Muscle layer of duodenum (tissue), 2 donors: ENCODE results near the gene CHKB.

Experiments used
- H3K27ac ChIP-seq: one replicate; pipeline ENCODE4 v1.7.0; 2013; ENCODE audit warnings: mild to moderate bottlenecking, low read length
- H3K27me3 ChIP-seq: one replicate; pipeline ENCODE4 v1.7.0; 2013; ENCODE audit warnings: low read depth, mild to moderate bottlenecking, control low read depth, low read length
- H3K36me3 ChIP-seq, 2 donors: one replicate each; pipeline ENCODE4 v1.7.0; 2013; ENCODE audit warnings: low read length in 2 of 2, control low read depth in 1 of 2, mild to moderate bottlenecking in 1 of 2; ENCODE audit not compliant: insufficient read depth in 2 of 2, control insufficient read depth in 1 of 2
- H3K4me1 ChIP-seq, 2 donors: one replicate each; pipeline ENCODE4 v1.7.0; 2013; ENCODE audit warnings: low read length in 2 of 2, mild to moderate bottlenecking in 2 of 2, control low read depth in 1 of 2, moderate library complexity in 1 of 2; ENCODE audit not compliant: insufficient read depth in 2 of 2, control insufficient read depth in 1 of 2
- H3K4me3 ChIP-seq, 2 donors: one replicate each; pipeline ENCODE4 v1.7.0; 2013; ENCODE audit warnings: low read length in 2 of 2, low read depth in 1 of 2, mild to moderate bottlenecking in 1 of 2
- H3K9me3 ChIP-seq, 2 donors: one replicate each; pipeline ENCODE4 v1.7.0; 2013; ENCODE audit warnings: low read length in 2 of 2, control low read depth in 1 of 2, mild to moderate bottlenecking in 1 of 2; ENCODE audit not compliant: control insufficient read depth in 1 of 2
- donor health status: healthy.

The CHKB gene

GRCh38 chr22:50603511-50604255, 21.0 kb upstream of the CHKB start:
- Histone ChIP-seq H3K27me3 (peaks cover 23% of the 10 kb centered on the region), H3K4me1 (peaks cover 0 to 4% of the 10 kb centered on the region in 2 donors), H3K27ac (no peak overlapping the region), H3K9me3 (no peaks in the 10 kb centered on the region), H3K4me3 (no peak overlapping the region), H3K36me3 (no peaks in the 10 kb centered on the region)

DNA sequence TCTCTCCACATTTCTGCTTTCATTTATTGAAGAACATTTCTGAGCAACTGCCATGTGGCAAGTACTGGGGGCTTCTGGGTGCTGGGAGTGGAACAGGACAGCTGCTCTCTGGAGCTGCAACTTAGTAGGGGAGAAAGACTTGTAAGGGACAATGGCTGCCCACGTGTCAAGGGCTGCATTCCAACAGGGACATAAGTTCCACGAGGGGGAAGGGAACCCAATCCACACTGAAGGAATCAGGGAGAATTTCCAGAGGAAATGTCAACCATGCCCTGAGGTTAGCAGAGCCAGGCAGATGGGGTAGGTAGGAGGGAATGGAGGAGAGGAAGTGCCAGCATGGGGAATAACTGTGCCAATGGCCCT, 19.7 kb upstream of the CHKB start:
- H3K36me3 ChIP-seq, result peaks cover 0 to 1% of the 10 kb centered on the region in 2 donors
- H3K4me1 ChIP-seq, result peaks cover 0 to 4% of the 10 kb centered on the region in 2 donors
- H3K4me3 ChIP-seq, result no peak overlapping the region
- peaks cover 28% of the 10 kb centered on the region for H3K27me3 ChIP-seq
- no peak overlapping the region for H3K27ac ChIP-seq
- H3K9me3 ChIP-seq, result no peaks in the 10 kb centered on the region

GRCh38 chr22:50601669-50602337, 19.2 kb upstream of the CHKB start:
- peaks cover 0 to 6% of the 10 kb centered on the region in 2 donors for H3K36me3 ChIP-seq
- H3K9me3 ChIP-seq, result no peaks in the 10 kb centered on the region
- peaks cover 0 to 4% of the 10 kb centered on the region in 2 donors for H3K4me1 ChIP-seq
- no peak overlapping the region for H3K27ac ChIP-seq
- H3K4me3 ChIP-seq, result no peak overlapping the region
- H3K27me3 ChIP-seq, result peaks cover 28% of the 10 kb centered on the region

DNA sequence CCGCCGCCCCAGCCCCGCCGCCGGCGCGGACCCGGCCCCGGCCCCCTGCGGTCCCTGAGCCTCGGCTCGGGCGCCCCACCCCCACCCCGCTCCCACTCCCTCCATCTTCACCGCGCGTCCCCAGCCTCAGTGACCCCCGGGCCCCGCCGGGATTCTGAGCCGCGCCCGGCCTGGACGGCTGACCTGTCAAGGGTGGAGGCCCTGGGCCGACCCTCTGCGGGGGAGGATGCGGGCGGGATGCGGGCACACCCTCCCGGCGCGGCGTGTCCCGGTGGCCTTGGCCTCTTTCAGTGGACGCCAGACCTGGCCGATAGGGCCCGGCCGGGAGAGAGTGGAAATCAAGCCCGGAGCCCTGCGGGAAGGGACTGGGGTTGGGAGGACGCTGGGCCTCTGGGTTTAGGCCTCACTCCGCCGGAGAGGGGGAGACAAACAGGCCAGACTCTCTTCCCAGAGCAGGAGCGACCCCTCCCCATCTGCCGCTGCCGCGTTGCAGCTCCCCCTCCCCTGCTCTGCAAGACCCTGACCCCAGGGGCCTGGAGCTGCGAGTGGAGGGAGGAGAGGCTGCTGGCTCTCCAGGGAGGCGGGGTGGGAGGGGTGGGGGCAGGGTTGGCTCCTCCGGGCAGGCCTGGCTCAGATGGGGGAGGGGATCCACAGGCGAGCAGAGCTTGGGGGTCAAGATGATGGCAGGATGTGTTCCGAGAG, 18.5 kb upstream of the CHKB start:
- no peaks in the 10 kb centered on the region for H3K9me3 ChIP-seq
- no peak overlapping the region for H3K27ac ChIP-seq
- H3K4me3 ChIP-seq, result peak overlapping the region in 1 of 2 donors; percentile 56
- H3K27me3 ChIP-seq, result peaks cover 28% of the 10 kb centered on the region
- peaks cover 0 to 4% of the 10 kb centered on the region in 2 donors for H3K4me1 ChIP-seq
- H3K36me3 ChIP-seq, result peaks cover 0 to 7% of the 10 kb centered on the region in 2 donors

- H3K27ac ChIP-seq, result no peak within 1 kb of the TSS
- peaks cover 0 to 4% of the 10 kb centered on the region in 2 donors for H3K4me1 ChIP-seq
- peaks cover 28% of the 10 kb centered on the region for H3K27me3 ChIP-seq
- peaks cover 0 to 7% of the 10 kb centered on the region in 2 donors for H3K36me3 ChIP-seq
- H3K9me3 ChIP-seq, result no peaks in the 10 kb centered on the region
- H3K4me3 ChIP-seq, result peak within 1 kb of the TSS in 1 of 2 donors; percentile 56
These were observed 17.9 kb upstream of the CHKB start, which contains the start of gene MAPK8IP2 for GRCh38 chr22:50600538-50600937. Gene MAPK8IP2, plus strand, starts transcription at chr22:50600793. Its CDS starts 26 bp downstream, at chr22:50600819.

GRCh38 chr22:50599816-50600455, 17.3 kb upstream of the CHKB start:
- peak overlapping the region in 1 of 2 donors; percentile 32 for H3K4me3 ChIP-seq

DNA sequence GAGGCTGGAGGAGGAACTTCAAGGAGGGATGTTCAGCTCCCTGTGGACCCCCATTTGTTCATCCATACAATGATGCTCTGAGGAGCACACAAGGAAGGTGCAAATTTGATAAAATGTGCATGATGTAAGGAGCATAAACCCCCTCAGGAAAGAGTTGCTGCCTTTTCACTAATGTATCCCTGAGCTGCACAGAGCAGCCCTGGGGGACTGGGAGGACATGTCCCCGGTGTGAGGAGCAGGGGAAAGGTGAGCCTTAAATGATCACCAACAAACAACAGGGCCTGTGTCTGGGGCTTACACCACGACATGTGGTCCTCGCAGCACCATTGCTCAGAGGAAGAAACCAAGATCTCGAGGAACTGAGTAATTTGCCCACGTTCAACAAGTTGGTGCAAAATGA, 14.4 kb upstream of the CHKB start:
- H3K27me3 ChIP-seq, result peaks cover 13% of the 10 kb centered on the region

More at GRCh38 chr22:50599816-50600455, 17.3 kb upstream of the CHKB start:
- Histone ChIP-seq H3K27ac (no peak overlapping the region), H3K27me3 (peaks cover 28% of the 10 kb centered on the region), H3K9me3 (no peaks in the 10 kb centered on the region), H3K4me1 (peaks cover 0 to 4% of the 10 kb centered on the region in 2 donors), H3K36me3 (peaks cover 0 to 7% of the 10 kb centered on the region in 2 donors)

DNA sequence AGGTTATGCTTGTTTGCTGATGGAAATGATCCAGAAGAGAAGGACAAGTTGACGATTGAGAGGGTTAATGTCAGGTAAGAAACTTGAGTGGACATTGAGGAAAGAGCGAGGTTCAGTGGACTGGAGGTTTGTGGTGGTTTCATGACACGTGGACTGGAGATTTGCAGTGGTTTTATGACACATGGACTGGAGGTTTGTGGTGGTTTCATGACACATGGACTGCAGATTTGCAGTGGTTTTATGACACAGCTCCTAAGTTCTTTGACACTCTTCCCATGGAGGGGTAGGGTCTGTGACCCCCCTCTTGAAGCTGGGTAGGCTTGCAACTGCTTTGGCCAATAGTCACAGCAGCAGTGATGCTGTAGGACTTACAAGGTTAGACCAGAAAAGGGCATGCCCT, 12.5 kb upstream of the CHKB start:
- Histone ChIP-seq H3K4me3 (no peak overlapping the region), H3K4me1 (no peaks in the 10 kb centered on the region), H3K36me3 (peaks cover 0 to 7% of the 10 kb centered on the region in 2 donors), H3K27me3 (peaks cover 11% of the 10 kb centered on the region), H3K9me3 (no peaks in the 10 kb centered on the region), H3K27ac (no peak overlapping the region)

More for the DNA sequence above, 14.4 kb upstream of the CHKB start:
- Histone ChIP-seq H3K27ac (no peak overlapping the region), H3K4me1 (peaks cover 0 to 4% of the 10 kb centered on the region in 2 donors), H3K36me3 (peaks cover 0 to 7% of the 10 kb centered on the region in 2 donors), H3K9me3 (no peaks in the 10 kb centered on the region), H3K4me3 (no peak overlapping the region)

DNA sequence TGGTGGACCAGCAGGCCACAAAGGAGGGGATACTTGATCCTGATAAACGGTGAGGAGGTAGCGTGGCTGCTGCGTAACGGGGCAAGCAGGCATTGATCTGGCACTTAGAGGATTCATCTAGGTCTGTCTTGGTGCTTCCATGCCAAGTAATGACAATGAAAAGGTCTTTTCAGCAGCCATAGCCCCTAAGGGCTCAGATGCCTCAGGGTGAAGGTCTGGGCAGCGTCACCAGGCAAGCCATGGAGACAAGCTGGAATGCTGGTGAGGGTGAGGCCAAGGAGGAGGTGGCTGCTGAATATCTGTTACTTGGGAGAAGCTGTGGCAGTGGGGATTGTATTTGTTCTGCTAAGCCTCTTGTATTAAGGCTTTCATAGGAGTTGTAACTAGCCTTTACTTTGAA, 4.8 kb upstream of the CHKB start:
- Histone ChIP-seq H3K27me3 (no peaks in the 10 kb centered on the region), H3K4me3 (no peak overlapping the region), H3K4me1 (peaks cover 0 to 6% of the 10 kb centered on the region in 2 donors), H3K27ac (no peak overlapping the region), H3K9me3 (no peaks in the 10 kb centered on the region), H3K36me3 (peaks cover 0 to 2% of the 10 kb centered on the region in 2 donors)

GRCh38 chr22:50586416-50586815, 3.8 kb upstream of the CHKB start:
- Histone ChIP-seq H3K36me3 (peaks cover 0 to 3% of the 10 kb centered on the region in 2 donors), H3K4me3 (no peak overlapping the region), H3K27me3 (no peaks in the 10 kb centered on the region), H3K27ac (no peak overlapping the region), H3K9me3 (no peaks in the 10 kb centered on the region), H3K4me1 (peaks cover 6 to 10% of the 10 kb centered on the region in 2 donors)

DNA sequence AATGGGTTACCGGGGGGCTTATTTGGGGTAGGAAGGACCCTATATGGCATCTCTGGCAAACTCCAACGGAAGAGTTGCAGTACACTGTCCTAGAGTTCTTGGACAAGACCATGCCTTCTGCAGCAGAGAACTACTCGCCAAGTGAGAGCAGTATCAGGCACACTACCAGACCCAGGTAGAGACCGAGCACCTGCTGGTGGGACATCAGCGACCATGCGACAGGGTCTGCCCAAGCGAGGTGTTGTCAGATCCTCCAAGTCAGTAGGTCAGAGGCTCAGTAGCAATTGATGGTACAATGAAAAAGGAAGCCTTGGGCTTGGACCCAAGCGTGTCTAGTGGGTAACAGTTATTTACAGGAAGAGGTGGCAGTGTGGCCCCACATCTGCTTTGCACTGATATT, 3.1 kb upstream of the CHKB start:
- no peak overlapping the region for H3K27ac ChIP-seq
- H3K9me3 ChIP-seq, result no peaks in the 10 kb centered on the region
- H3K4me1 ChIP-seq, result peaks cover 10 to 11% of the 10 kb centered on the region in 2 donors
- no peak overlapping the region for H3K4me3 ChIP-seq
- peaks cover 0 to 3% of the 10 kb centered on the region in 2 donors for H3K36me3 ChIP-seq
- H3K27me3 ChIP-seq, result no peaks in the 10 kb centered on the region
